GM19455 (cell line): ENCODE results near the gene DLX5.

ENCODE experiments used
- ATAC-seq: cut with Tn5 transposase; IDR thresholded peaks from one replicate; pipeline ENCODE4 v1.9.1; 2021; ENCODE audit not compliant: unreplicated experiment

DLX5 gene

DNA sequence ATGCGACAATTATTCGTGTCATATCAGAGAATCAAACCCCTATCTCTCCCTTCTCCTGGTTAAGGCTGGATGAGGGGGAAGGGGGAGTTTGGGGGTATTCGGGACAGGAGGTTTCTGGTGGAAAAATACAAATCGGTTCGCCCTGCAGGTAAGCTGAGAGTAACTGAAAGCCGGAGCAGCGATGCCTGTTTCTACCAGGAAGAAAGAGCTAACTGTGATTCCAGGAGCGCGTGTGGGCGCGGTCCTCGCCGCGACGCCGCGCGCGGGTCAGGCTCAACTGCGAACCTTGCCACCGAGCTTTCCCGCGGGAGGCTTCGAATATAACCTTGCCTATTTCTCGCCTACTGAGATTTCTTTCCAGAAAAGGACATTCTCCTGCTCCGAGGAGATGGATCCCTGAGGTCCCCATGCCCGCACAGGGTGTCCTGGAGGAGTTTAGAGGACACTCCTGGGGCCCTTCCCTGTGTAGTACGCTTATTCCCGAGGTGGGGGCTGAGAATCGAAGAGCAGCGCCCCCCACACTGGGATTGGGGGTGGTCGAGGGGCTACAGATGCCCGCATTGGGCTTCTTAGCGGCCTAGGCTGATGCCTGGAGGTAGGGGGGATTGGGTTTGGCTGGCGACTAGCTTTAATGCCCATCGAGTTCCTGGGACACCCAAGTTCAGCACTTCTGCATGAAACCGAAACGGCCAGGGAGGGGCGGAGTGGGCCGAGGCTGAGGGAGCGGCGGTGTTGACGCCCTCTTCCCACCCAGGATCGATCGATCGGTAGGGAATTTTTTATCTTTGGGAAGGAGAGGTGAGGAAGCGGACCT is 32.2 kb downstream of the DLX5 start:
- no peak for ATAC-seq

DNA sequence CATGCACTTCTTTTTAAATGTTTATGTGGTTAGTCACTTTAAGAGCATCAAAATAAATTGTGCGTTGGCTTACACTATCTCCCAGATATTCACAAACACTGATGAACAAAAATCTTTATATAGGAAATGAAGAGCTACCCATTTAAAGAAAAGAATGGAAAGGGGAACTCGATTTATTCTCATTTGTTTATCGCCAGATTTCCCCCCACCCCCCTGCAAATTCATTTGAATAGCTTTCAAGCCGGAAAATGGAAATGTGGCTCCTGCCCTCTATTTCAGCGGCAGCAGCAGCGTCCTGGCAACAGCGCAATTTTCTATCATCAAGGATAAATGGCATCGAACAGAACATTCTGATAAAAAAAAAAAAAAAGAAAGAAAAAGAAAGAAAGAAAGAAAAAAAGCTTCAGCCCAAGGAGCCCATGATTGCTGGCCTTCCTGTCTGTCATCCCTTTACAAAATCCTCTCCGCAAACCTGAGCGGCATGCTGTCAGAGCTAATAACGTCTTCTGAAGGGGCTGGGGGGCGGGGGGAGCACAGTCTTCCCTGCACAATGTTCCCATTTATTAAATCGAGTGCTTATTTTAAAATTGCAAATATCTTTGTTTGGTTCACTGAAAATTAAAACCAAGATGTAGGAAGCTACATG is 33.0 kb downstream of the DLX5 start:
- ATAC-seq = no peak

DNA sequence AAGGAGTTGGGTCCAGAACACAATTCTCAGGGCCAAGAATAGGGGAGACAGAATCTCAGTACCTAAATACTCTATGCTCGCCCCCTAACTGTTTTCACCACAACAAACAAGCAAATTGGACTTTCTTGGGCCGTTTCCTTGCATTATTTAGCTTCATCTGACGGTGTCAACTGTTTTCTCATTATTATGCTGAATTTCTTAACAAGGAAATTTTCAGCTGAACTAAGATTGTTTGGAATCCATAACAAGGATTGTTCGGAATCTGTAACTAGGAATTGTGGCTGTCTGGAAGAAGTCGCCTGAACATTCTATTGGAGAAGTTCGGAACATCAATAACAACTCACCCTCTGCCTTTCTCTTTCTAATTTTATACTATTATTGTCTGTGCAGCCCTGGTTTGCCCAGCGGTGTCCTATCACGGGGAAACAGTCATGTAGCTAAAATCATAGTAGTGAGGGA is 34.7 kb downstream of the DLX5 start:
- ATAC-seq = no peak

DNA sequence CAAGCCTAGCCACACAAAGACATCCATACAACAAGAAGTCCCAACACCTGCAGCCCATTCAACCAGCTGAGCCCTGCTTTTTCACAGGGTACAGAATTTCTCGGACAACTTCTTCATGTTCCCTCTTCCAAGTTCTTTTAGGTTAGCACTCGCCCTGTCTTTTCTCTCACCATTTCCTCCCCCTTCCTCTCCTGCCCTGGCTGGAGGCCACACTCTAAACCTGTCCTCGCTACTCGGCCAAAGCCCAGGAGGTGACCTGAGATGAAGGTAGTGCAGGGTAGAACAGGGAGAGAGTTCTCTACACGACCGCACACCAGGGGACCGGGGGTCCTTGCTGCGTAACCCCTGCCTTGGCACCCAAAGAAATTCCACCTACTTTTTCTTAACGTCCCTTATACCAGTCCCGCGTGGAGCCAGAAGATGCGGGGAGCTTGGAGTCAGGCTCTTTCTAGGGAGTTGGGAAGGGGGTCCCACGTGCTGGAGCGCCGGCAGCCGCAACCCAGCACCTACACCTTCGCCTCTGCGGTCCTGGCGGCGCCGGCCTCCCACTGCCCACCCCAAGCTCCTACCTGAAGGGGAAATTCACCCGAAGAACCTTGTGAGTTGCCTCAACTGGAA is 35.3 kb downstream of the DLX5 start:
- ATAC-seq = no peak

DNA sequence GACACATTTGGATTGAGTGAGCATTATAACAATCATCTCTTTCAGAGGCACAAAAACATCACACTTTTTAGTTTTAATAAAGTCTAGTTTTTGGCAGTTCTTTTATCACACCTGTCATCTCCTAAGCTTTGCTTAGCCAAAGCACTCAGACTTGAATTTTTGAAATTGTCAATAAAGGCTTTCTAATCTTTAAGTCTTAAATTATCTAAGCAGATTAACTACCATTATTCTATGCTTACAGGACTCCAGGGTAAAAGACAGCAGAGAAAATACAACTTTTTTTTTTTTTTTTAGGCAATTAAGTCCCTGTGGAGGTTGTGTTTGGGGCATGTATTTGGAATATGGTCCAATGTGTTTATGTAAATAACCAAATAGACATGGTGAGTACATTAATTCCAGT is 36.9 kb downstream of the DLX5 start:
- ATAC-seq = no peak

DNA sequence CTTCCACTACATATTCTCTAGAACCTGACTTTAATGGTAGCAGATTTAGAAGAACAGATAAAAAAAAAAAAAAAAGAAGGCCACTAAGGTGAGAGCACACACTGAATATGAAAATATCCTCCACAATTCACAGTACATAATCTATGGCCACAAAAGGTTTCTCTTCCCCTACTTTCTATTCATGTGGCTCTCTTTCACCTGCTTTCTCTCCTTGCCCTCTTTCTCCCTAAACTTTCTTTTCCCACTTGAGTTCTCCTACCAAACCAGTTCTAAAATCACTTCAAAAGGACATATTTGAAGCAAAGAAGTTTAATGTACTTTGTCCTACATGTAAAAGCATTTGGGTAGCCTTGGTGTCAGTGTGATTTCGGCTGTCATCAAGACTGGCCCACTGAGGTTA is 37.7 kb downstream of the DLX5 start:
- ATAC-seq = no peak

DNA sequence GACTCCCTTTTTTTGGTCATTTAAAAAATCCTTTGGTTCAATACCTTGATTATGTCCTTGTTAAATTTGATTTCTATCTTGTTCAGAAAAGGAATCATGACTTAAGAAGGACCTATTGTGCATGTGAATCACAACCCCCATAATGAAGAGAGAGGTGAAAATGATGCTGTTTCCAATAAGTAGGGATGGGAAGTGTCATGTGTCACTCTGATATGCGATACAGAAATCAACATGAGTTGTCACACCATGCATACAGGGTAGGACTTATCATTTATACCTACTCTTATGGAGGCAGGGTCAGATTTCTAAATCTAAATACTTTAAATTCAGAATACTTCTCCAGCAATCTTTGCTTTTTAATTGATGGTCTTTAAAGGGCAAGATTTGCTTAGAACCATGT is 38.6 kb downstream of the DLX5 start:
- no peak for ATAC-seq

DNA sequence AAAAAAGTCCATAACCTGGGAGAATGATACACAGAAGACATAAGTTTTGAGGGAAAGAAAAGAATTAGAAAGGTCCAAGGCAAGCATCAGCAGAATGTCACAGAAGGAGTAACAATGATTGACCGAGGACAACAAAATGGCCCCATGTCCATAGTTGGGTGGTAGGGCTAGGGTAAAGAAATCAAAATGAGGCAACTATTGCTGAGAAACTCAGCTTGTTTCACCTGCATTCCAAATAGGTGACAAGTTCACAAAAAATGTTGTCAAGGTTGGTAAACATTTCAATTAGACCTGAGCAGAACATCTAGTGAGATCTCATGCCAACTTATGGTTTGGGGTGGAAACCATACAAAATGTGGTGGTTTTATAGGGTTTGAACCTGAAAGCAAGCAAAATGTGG is 42.0 kb downstream of the DLX5 start:
- ATAC-seq = no peak

DNA sequence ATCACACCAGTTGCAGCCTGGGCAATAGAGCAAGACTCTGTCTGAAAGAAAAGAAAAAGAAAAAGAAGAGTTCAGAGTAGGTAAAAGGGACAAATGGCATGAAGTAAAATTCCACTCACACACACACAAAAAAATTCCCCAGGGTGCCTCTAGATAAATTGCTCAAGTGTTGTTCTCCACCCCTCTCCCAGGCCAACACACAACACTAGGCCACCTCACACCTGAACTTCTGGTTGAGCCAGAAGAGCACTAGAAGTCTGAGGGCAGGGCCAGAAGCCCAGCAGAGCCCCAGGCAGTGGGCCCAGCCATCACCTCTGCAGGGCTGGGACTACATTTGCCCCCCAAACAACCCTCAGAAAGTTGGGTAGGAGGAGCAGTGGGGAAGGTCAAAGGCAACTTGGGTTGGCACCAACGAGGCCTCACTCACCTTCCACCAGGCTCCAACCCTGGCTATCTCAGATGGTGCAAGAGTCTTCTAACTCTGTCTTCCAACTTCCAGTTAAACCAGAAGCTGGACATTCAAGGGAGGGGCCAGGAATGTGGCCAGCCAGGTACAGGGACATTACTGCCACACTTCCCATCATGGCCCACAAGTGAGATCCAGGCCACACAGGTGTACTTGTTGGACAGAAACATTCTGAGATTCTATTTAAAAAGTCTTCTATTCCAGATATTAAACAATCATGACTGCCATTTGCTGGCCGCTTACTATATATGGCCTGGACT is 44.9 kb downstream of the DLX5 start:
- ATAC-seq = no peak

DNA sequence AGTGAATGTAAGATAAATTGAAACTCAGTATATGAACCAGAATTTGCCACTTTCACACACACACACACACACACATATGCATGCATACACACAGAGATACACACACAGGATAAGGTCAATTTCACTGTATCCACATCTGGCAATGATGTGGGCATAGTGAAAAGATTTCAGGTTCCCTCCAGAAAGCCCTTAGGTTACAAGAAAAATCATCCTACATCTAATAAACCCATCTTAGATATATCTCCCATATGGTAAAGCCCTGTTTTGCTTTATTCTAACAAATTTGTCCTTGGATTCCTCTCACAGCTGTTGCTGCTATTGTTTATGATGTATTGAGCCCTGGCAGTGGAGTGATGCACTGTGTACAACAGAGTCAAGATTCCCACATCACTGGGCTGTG is 47.2 kb downstream of the DLX5 start:
- ATAC-seq = no peak

DNA sequence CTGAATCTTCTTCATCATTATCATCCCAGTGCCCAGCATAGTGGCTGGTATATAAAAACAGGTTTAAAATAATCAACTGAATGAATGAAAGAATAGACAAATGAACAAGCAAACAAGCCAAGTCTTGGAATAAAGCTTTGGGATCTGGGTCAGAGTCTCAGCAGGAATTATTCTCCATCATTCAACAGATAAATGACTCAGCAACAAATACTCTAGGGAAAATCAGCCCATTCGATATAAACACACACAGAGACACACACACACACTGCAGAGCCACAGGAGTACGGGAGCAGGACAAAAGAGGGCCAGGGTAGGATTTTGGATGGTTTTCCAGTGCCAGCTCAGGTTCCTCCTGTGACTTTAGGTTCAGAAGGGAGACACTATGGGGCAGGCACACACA is 48.5 kb downstream of the DLX5 start:
- ATAC-seq = no peak

DNA sequence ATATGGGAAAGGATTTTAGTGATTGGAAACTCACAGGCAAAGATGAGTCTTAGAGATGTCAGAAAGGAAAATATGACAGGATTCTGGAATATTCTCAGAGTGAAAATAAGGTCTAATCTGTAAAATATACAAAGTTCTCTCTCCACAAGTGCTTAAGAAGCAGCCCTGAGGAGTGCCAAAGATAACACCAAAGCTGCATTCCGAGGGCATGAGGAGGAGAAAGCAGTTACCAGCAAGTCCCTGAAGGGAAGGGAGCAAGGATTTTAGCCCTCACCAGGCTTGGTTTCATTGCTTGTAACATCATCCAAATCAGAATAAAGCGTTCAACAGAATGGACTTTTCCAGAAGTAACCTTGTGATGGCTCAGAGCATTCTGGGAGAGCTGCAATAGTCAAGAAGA is 50.6 kb downstream of the DLX5 start:
- ATAC-seq = no peak

DNA sequence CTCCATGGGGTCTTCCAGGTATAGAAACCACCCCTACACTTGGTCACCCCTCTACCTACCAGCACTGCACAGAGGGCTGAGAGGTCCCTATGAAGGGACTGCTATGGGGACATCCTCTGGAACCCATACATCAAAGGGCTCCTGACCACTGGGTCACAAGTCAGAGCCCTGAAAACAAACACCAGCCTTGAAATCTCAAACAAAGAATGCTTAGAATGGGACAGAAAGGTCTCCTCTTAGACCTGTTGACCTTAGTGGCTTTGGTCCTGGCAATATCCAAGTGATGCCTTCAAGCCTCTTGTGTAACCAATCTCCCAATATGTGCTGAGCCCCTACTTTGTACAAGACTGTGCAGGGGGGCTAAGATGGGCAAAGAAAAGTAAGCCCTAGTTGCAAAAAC is 53.9 kb downstream of the DLX5 start:
- no peak for ATAC-seq
